ACC112 (cell line): ENCODE measurements around the gene DCLRE1A.
"Not testable (repeated sequence)": the region's sequence is repeated elsewhere in the genome, so short reads cannot be mapped to it uniquely, and the experiment has no call there.

ENCODE experiments used
- H2AFZ ChIP-seq: fragments of 200-600 bp; sonication (generic); one replicate; pipeline ENCODE4 v1.6.0; 2017; ENCODE audit warnings: antibody characterized with exemption, low read length; ENCODE audit not compliant: unreplicated experiment
- H3K27ac ChIP-seq: fragments of 200-600 bp; sonication (generic); 2 replicates; pipeline ENCODE4 v1.5.1; 2014; ENCODE audit warnings: low read depth, mild to moderate bottlenecking, antibody characterized with exemption, low read length, moderate library complexity
- H3K27me3 ChIP-seq: fragments of 200-600 bp; sonication (generic); 2 replicates; pipeline ENCODE4 v1.6.1; 2014; ENCODE audit warnings: mild to moderate bottlenecking, antibody characterized with exemption, low read length, moderate library complexity, mixed read lengths; ENCODE audit not compliant: insufficient read depth
- H3K36me3 ChIP-seq: fragments of 200-600 bp; sonication (generic); 2 replicates; pipeline ENCODE4 v1.6.1; 2016; ENCODE audit warnings: mild to moderate bottlenecking, antibody characterized with exemption, low read length, moderate library complexity, mixed read lengths; ENCODE audit not compliant: insufficient read depth
- H3K4me1 ChIP-seq: fragments of 200-600 bp; sonication (generic); one replicate; pipeline ENCODE4 v1.6.1; 2016; ENCODE audit warnings: low read length, mixed read lengths; ENCODE audit not compliant: insufficient read depth, unreplicated experiment, control insufficient read depth
- H3K4me3 ChIP-seq: fragments of 200-600 bp; sonication (generic); 2 replicates; pipeline ENCODE4 v1.5.1; 2014; ENCODE audit warnings: mild to moderate bottlenecking, low read depth, low read length
- H3K79me2 ChIP-seq: fragments of 200-600 bp; sonication (generic); one replicate; pipeline ENCODE4 v1.6.0; 2016; ENCODE audit warnings: low read length; ENCODE audit not compliant: control insufficient read depth, unreplicated experiment, insufficient read depth

DCLRE1A gene

GRCh38 chr10:113828567-113828966 is 25.3 kb downstream of the DCLRE1A start:
- H3K36me3 ChIP-seq, H3K4me1 ChIP-seq, H3K27me3 ChIP-seq, H3K27ac ChIP-seq, H3K79me2 ChIP-seq, H2AFZ ChIP-seq, H3K4me3 ChIP-seq: not testable (repeated sequence)

GRCh38 chr10:113825791-113826190 is 28.1 kb downstream of the DCLRE1A start:
- H3K4me3 ChIP-seq = no peak overlapping the region
- H2AFZ ChIP-seq = no peak overlapping the region
- H3K79me2 ChIP-seq = no peaks in the 10 kb centered on the region
- H3K36me3 ChIP-seq = no peaks in the 10 kb centered on the region
- H3K27ac ChIP-seq = no peak overlapping the region
- no peaks in the 10 kb centered on the region; the same call in 1 of the 2 replicates for H3K27me3 ChIP-seq
- no peaks in the 10 kb centered on the region for H3K4me1 ChIP-seq

- H3K79me2 ChIP-seq = no peaks in the 10 kb centered on the region
- H3K4me3 ChIP-seq = no peak overlapping the region
- no peak overlapping the region for H3K27ac ChIP-seq
- no peaks in the 10 kb centered on the region; the same call in 1 of the 2 replicates for H3K27me3 ChIP-seq
- no peak overlapping the region for H2AFZ ChIP-seq
- no peaks in the 10 kb centered on the region for H3K36me3 ChIP-seq
- H3K4me1 ChIP-seq = no peaks in the 10 kb centered on the region
These were observed 30.5 kb downstream of the DCLRE1A start for GRCh38 chr10:113823389-113823788.

GRCh38 chr10:113822174-113822573 is 31.7 kb downstream of the DCLRE1A start:
- Histone ChIP-seq H3K4me1 (no peaks in the 10 kb centered on the region), H3K79me2 (no peaks in the 10 kb centered on the region), H3K36me3 (no peaks in the 10 kb centered on the region), H3K4me3 (no peak overlapping the region), H3K27me3 (no peaks in the 10 kb centered on the region; the same call in 1 of the 2 replicates), H2AFZ (no peak overlapping the region), H3K27ac (no peak overlapping the region)

- not testable (repeated sequence) for H2AFZ ChIP-seq, H3K36me3 ChIP-seq, H3K27ac ChIP-seq, H3K4me1 ChIP-seq, H3K27me3 ChIP-seq, H3K4me3 ChIP-seq, H3K79me2 ChIP-seq
These were observed 32.6 kb downstream of the DCLRE1A start for GRCh38 chr10:113821306-113821705.

GRCh38 chr10:113820507-113820906 is 33.4 kb downstream of the DCLRE1A start:
- H3K27me3 ChIP-seq = no peaks in the 10 kb centered on the region
- H3K4me1 ChIP-seq = no peaks in the 10 kb centered on the region
- no peaks in the 10 kb centered on the region for H3K36me3 ChIP-seq
- no peak overlapping the region for H3K4me3 ChIP-seq
- H2AFZ ChIP-seq = no peak overlapping the region
- no peak overlapping the region for H3K27ac ChIP-seq
- no peaks in the 10 kb centered on the region for H3K79me2 ChIP-seq

GRCh38 chr10:113819989-113820388 is 33.9 kb downstream of the DCLRE1A start:
- H3K79me2 ChIP-seq = no peaks in the 10 kb centered on the region
- H3K4me1 ChIP-seq = no peaks in the 10 kb centered on the region
- no peaks in the 10 kb centered on the region for H3K27me3 ChIP-seq
- no peaks in the 10 kb centered on the region for H3K36me3 ChIP-seq
- no peak overlapping the region for H3K27ac ChIP-seq
- no peak overlapping the region for H2AFZ ChIP-seq
- H3K4me3 ChIP-seq = no peak overlapping the region

GRCh38 chr10:113814700-113815099 is 39.2 kb downstream of the DCLRE1A start:
- H2AFZ ChIP-seq, H3K4me3 ChIP-seq, H3K79me2 ChIP-seq, H3K36me3 ChIP-seq, H3K4me1 ChIP-seq, H3K27ac ChIP-seq: not testable (repeated sequence)
- peaks cover 26% of the 10 kb centered on the region for H3K27me3 ChIP-seq

- Histone ChIP-seq H3K4me3 (no peak overlapping the region), H3K4me1 (no peaks in the 10 kb centered on the region), H2AFZ (no peak overlapping the region), H3K27me3 (peaks cover 69% of the 10 kb centered on the region), H3K27ac (no peak overlapping the region), H3K36me3 (no peaks in the 10 kb centered on the region), H3K79me2 (no peaks in the 10 kb centered on the region)
These were observed 45.7 kb downstream of the DCLRE1A start for GRCh38 chr10:113808168-113808567.

- no peaks in the 10 kb centered on the region for H3K4me1 ChIP-seq
- no peak overlapping the region for H3K27ac ChIP-seq
- no peaks in the 10 kb centered on the region for H3K36me3 ChIP-seq
- H3K27me3 ChIP-seq = peaks cover 68% of the 10 kb centered on the region
- no peak overlapping the region for H3K4me3 ChIP-seq
- H2AFZ ChIP-seq = no peak overlapping the region
- H3K79me2 ChIP-seq = no peaks in the 10 kb centered on the region
These were observed 47.4 kb downstream of the DCLRE1A start for GRCh38 chr10:113806503-113806902.

- no peak overlapping the region for H2AFZ ChIP-seq
- H3K27ac ChIP-seq = no peak overlapping the region
These were observed 50.9 kb downstream of the DCLRE1A start for GRCh38 chr10:113802997-113803396.

More at GRCh38 chr10:113802997-113803396, 50.9 kb downstream of the DCLRE1A start:
- Histone ChIP-seq H3K27me3 (peaks cover 51% of the 10 kb centered on the region), H3K4me1 (no peaks in the 10 kb centered on the region), H3K4me3 (no peak overlapping the region), H3K36me3 (no peaks in the 10 kb centered on the region), H3K79me2 (no peaks in the 10 kb centered on the region)
